Astrocyte (in vitro differentiated cells and primary cell): Measurements from ENCODE around the gene STAB1.

Source experiments
- CTCF ChIP-seq: IDR thresholded peaks from 2 replicates; pipeline ENCODE4 v1.5.1; 2011; ENCODE audit warnings: low read depth, mild to moderate bottlenecking, inconsistent platforms, low read length, moderate library complexity; ENCODE audit not compliant: insufficient read depth
- EZH2 ChIP-seq: IDR thresholded peaks from 2 replicates; pipeline ENCODE4 v1.6.1; 2012; ENCODE audit warnings: mild to moderate bottlenecking, low read length, inconsistent platforms; ENCODE audit not compliant: insufficient read depth

GRCh38 chr3:52446042-52446441, 49.1 kb upstream of the STAB1 start:
- TF ChIP-seq CTCF (no peak), EZH2 (no peak)
